DMS114 treated with DMSO at 0.1 percent for 48 hours (cell line): ENCODE data around the gene ECHS1.
A peak's percentile ranks its signal among the peaks of the same experiment; 100 is the strongest.

ENCODE experiments used
- DNase-seq: peaks from one replicate; lab custom pipeline; 2025; ENCODE audit not compliant: unreplicated experiment; lab: John Stamatoyannopoulos, UW

ECHS1 gene

GRCh38 chr10:133344236-133344635, 28.9 kb downstream of the ECHS1 start:
- DNase-seq, result no peak

DNA sequence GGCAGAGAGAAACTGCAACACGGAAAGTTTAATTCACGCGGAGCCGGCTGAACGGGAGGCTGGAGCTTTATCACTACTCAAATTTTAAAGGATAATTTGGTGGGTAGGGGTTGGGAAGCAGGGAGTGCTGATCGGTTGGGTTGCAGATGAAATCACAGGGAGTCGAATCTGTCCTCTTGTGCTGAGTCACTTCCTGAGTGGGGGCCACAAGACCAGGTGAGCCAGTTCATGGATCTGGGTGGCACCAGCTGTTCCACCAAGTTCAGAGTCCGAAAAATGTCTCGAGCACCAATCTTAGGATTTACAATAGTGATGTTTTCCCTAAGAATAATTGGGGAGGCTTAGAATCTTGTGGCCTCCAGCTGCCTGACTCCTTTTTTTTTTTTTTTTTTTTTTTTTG, 29.6 kb downstream of the ECHS1 start:
- DNase-seq, result no peak

DNA sequence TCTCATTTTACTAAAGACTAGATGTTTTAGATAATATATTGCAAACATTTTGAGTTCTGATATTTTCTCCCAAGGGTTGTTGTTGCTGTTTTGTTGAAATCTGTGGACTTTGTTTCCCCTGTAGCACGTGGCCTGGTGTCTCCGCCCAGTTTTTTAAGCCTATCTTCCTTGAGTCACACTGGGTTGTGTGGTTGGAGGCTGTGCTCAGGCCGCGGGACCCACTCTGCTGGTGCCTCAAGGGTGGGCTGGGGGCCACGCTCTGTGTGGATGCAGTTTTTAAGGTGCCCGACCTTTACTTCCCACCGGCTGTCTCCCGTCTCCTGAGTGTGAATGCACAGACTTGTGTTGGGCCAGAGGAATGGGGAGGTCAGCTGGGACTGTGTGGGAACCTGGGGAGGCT, 30.2 kb downstream of the ECHS1 start:
- DNase-seq, result no peak

GRCh38 chr10:133341983-133342382, 31.2 kb downstream of the ECHS1 start:
- no peak for DNase-seq

GRCh38 chr10:133339708-133340380, 33.3 kb downstream of the ECHS1 start:
- DNase-seq, result no peak

- DNase-seq, result no peak
These were observed 34.8 kb downstream of the ECHS1 start for GRCh38 chr10:133338080-133339071.

DNA sequence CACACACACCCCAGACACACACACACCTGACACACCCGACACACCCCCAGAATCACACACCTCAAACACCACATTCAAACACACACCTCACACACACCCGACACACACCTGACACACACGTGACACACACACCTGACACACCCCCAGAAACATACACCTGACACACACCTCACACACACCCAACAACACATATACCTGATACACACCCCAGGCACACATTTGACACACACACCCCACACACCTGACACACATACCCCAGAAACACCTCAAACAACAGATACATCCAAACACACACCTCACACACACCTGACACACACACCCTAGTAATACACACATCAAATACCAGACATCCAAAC, 35.8 kb downstream of the ECHS1 start:
- no peak for DNase-seq

- DNase-seq, result peak; percentile 39
These were observed 36.4 kb downstream of the ECHS1 start, which contains the start of gene CALY for GRCh38 chr10:133336577-133337369. CALY (minus strand) TSS chr10:133336896; CDS start chr10:133328989, 7,907 bp downstream.

GRCh38 chr10:133336118-133336576, 37.0 kb downstream of the ECHS1 start:
- no peak for DNase-seq

GRCh38 chr10:133335246-133336117, 37.7 kb downstream of the ECHS1 start:
- peak; percentile 10 for DNase-seq

DNA sequence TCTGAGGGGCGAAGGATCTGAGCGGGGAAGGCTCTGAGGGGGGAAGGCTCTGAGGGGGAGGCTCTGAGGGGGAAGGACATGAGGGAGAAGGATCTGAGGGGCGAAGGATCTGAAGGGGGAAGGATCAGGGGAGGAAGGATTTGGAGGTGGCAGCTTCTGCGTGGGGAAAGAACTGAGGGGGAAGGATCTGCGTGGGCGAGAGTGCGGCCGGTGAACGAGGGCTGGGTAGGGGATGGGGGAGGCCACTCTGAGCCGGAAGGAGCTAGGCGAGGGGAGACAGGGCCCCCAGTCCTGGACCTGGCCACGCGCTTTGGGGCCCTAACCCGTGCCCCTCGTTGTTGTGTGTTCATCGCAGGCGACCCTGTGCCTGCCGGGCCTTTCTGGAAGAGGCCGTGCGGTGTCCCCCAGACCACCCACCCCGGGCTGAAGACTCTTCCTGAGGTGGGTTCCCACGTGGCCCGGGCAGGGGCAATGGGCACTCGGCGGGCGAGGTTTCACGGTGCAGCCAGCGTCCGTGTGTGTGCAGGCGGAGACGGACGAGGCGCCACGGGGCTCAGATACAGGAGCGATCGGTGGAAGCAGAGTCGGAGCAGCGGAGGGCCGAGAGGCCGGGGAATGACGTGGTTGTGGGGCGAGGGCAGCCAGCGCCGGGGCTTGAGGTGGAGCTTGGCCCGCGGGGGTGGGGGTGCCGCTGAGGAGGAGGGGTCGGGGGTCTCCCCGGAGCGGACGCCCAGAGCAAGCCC, 38.5 kb downstream of the ECHS1 start:
- DNase-seq, result no peak

- no peak for DNase-seq
These were observed 40.0 kb downstream of the ECHS1 start for GRCh38 chr10:133332936-133333699.

DNA sequence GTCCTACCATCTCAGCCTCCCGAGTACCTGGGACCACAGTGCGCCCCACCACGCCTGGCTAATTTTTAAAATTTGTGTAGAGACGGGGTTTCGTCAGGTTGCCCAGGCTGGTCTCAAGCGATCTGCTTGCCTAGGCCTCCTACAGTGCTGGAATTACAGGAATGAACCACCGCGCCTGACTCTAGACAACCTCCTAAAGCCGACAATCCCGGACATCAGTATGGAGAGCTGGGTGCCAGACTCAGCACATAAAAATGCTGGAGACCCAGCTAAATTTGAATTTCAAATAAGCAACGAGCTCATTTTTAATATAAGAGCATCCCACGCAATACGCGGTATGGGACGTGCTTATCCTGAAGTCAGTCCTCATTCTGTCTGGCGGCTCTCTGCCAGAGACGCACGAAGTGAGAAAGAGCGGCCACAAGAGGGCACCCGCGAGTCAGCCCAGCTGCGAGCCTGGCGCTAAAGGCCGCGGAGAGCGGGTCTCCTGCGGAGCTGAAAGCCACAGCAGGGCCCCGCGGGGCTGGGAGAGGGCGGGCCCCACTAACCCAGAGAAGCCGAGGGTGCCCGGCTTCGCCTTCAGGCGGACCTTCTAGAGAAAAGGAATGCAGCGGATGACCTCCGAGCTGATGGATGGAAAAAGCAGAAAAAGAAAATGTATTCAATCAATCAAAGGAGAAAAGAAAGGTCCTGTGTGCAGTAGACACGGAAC, 43.5 kb downstream of the ECHS1 start:
- peak; percentile 77 for DNase-seq

DNA sequence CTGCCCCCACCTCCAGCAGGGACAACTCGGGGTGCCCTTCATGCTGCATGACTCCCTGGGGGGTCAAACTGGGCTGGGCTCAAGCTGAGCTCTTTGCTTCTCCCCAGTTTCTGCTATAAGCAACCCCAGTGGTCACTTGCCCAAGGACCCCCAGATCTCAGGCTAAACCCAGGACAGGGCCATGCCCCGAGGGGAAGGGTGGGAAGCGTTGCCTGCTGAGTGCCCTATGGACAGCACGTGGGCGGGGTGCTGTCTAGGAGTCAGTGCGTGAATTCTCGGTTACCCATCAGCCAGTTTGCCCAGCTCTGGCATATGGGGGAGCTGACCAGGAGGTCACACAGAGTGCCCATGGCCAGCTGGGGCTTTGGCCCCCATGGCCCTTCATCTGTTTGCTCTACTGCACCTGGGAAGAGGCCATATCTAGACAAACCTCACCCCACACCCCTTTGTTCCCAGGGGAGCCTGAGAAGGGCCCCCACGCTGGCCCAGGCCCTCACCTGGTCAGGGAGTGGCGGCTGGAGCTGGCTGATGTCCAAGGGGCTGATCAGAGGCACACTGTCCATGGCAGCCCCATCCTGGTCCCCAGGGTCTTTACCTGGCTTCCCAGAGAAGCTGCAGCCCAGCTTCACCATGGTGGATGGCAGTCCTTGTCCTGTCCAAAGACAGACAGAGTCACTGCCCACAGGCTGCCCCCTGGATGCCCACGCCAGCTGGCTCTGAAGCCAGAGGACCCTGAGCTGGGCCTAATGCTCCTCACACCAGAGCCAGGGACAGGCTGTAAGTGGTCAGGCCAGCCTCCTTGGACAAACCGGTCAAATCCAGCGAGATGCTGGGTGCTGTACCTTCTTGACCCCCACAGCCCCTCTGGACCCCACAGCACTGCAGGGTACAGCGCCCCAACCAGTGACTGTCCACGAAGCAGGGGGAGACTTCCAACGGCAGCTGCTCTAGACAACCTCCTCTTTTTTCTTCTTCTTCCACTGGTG, 44.5 kb downstream of the ECHS1 start:
- no peak for DNase-seq

GRCh38 chr10:133327651-133328357, 45.4 kb downstream of the ECHS1 start:
- no peak for DNase-seq
